VCaP (cell line): Measurements from ENCODE around the gene PTGER3.

ENCODE experiments used
- H3K27ac ChIP-seq: fragments of 450-650 bp; 2 replicates; pipeline ENCODE4 v1.5.1; 2017
- CTCF ChIP-seq: fragments of 450-650 bp; conservative IDR thresholded peaks from 2 replicates; pipeline ENCODE4 v1.5.1; 2017; ENCODE audit warnings: mild to moderate bottlenecking, moderate library complexity

The PTGER3 gene

GRCh38 chr1:70966018-70966638, 81.5 kb downstream of the PTGER3 start:
- TF ChIP-seq CTCF, result peak; percentile 56; the same call in 1 of the 2 replicates

GRCh38 chr1:70963374-70963773, 84.2 kb downstream of the PTGER3 start:
- TF ChIP-seq CTCF, result 0 out of 2 replicates have a peak, but pooled peaks have one; percentile 5
- no peak overlapping the region for H3K27ac ChIP-seq

More at GRCh38 chr1:70966018-70966638, 81.5 kb downstream of the PTGER3 start:
- H3K27ac ChIP-seq, result no peak overlapping the region

- H3K27ac ChIP-seq, result no peak overlapping the region
- no peak for TF ChIP-seq CTCF
These were observed 86.1 kb downstream of the PTGER3 start for GRCh38 chr1:70961374-70961975.

GRCh38 chr1:70948396-70949017, 99.1 kb downstream of the PTGER3 start:
- TF ChIP-seq CTCF, result no peak
- H3K27ac ChIP-seq, result no peak overlapping the region

- no peak overlapping the region for H3K27ac ChIP-seq
- no peak for TF ChIP-seq CTCF
These were observed 99.8 kb downstream of the PTGER3 start for GRCh38 chr1:70947835-70948234.

- no peak overlapping the region for H3K27ac ChIP-seq
- TF ChIP-seq CTCF, result no peak
These were observed 101.9 kb downstream of the PTGER3 start for GRCh38 chr1:70945676-70946075.

- no peak overlapping the region for H3K27ac ChIP-seq
- no peak for TF ChIP-seq CTCF
These were observed 102.4 kb downstream of the PTGER3 start for GRCh38 chr1:70945251-70945650.
